Fibroblast of lung (primary cell): Measurements from ENCODE around the gene TMEM117.

Experiments used
- CTCF ChIP-seq, 2 donors: IDR thresholded peaks in 1 of 2; conservative IDR thresholded peaks in 1 of 2; 1 replicate in 1 of 2; 2 replicates in 1 of 2; pipeline ENCODE4 v1.5.1; 2011 to 2012; ENCODE audit warnings: low read length in 2 of 2, control low read depth in 1 of 2, inconsistent platforms in 1 of 2, low read depth in 1 of 2, mild to moderate bottlenecking in 1 of 2
- EZH2 ChIP-seq: IDR thresholded peaks from 2 replicates; pipeline ENCODE4 v1.5.1; 2012; ENCODE audit warnings: low read length, control low read depth, mild to moderate bottlenecking; ENCODE audit errors: missing control alignments

DNA sequence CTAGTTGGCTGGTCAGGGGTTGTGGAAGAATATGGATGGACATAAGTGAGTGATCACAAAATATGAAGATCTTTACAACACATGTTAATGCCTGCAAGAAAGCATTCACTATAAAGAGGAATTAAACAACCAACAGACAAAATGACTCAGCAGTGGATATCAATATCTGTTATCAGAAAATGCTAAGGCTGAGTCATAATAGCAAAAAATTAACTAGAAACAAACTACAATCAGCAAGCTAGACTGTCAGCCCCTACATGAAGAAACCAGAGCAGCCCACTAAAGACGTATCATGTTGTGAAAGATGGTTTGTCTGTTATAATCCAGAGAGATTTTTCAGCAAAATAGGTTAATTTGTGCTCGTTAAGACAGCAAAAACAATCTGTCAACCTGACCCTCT lies 567.3 kb downstream of the TMEM117 start:
- TF ChIP-seq EZH2: no peak
- TF ChIP-seq CTCF (conservative IDR thresholded peaks at IDR 0.05 in 1 of 2, IDR thresholded peaks at IDR 0.05 in 1 of 2; ENCODE audit: low read depth in 1 of 2, low read length in 2 of 2): no peak
